MCF 10A (cell line): ENCODE measurements around the gene ADGRL2. TPM values are rescaled to one million over a fixed set of nuclear protein-coding genes. Genes with fewer than 3 reads are reported as not detected.

Experiments used
- BruUV-seq: library from RNA; stranded (reverse); fragments of 400-500 nt; replicated peaks from 2 replicates; lab custom pipeline; 2021; lab: Mats Ljungman, UMichigan
- CTCF ChIA-PET: fragments of 300-600 bp; sonication (Branson Sonifier 250); formaldehyde crosslinking; extraction: SDS; loops from one replicate; lab custom pipeline; 2021; ENCODE audit warnings: antibody characterized with exemption, inconsistent platforms; lab: Yijun Ruan, JAX
- POLR2A ChIA-PET: fragments of 300-600, 350-650 bp; sonication (Branson Sonifier 250); formaldehyde crosslinking; extraction: SDS; loops from one replicate; lab custom pipeline; 2020; ENCODE audit warnings: antibody characterized with exemption, inconsistent platforms; lab: Yijun Ruan, JAX
- DNase-seq: peaks from one replicate; pipeline ENCODE4 v3.0.0-alpha.2; 2018; ENCODE audit not compliant: unreplicated experiment
- H3K27ac Mint-ChIP-seq: one replicate; pipeline ENCODE4 v1.8.0; 2022; ENCODE audit warnings: mild to moderate bottlenecking, low read depth, mixed read lengths; ENCODE audit not compliant: unreplicated experiment
- H3K27me3 Mint-ChIP-seq: one replicate; pipeline ENCODE4 v1.8.0; 2022; ENCODE audit warnings: mixed read lengths; ENCODE audit not compliant: insufficient read depth, unreplicated experiment
- H3K36me3 Mint-ChIP-seq: one replicate; pipeline ENCODE4 v1.8.0; 2022; ENCODE audit warnings: mild to moderate bottlenecking, moderate library complexity, mixed read lengths; ENCODE audit not compliant: insufficient read depth, unreplicated experiment
- H3K4me1 Mint-ChIP-seq: one replicate; pipeline ENCODE4 v1.8.0; 2022; ENCODE audit warnings: mixed read lengths; ENCODE audit not compliant: insufficient read depth, unreplicated experiment
- H3K4me3 Mint-ChIP-seq: one replicate; pipeline ENCODE4 v1.8.0; 2022; ENCODE audit warnings: mild to moderate bottlenecking, moderate library complexity, mixed read lengths; ENCODE audit not compliant: unreplicated experiment
- H3K9me3 Mint-ChIP-seq: one replicate; pipeline ENCODE4 v1.8.0; 2022; ENCODE audit warnings: mixed read lengths; ENCODE audit not compliant: unreplicated experiment
- CTCF ChIP-seq: fragments of 200-600 bp; IDR thresholded peaks from one replicate; pipeline ENCODE4 v1.8.0; 2022; ENCODE audit warnings: antibody characterized with exemption, mild to moderate bottlenecking; ENCODE audit not compliant: unreplicated experiment
- intact Hi-C: fragments of 100-400 bp; cut with micrococcal nuclease; formaldehyde crosslinking; loops from 2 replicates; pipeline ENCODE4 v1.14.1; 2022
- total RNA-seq: library from RNA; stranded (reverse); gene quantifications from 2 replicates; pipeline ENCODE4 v1.2.3, GENCODE V29; 2022

ADGRL2 gene
- total RNA-seq, 1 experiment from 2014 or later, result 3.0 TPM

GRCh38 chr1:81936853-81937252 is 136.1 kb downstream of the ADGRL2 start:
- no peak for TF ChIP-seq CTCF
- ChIA-PET CTCF (no interaction called here), POLR2A (interaction anchor here (1.2 kb wide), 1 partner anchor 136 kb away, joined by 4 read pairs; no protein-coding TSS in a partner anchor)
- no TSS peak for BruUV-seq
- Mint-ChIP-seq H3K4me1 (peaks cover 4% of the 10 kb centered on the region), H3K27me3 (no peaks in the 10 kb centered on the region), H3K4me3 (no peak overlapping the region), H3K36me3 (no peaks in the 10 kb centered on the region), H3K27ac (no peak overlapping the region), H3K9me3 (no peaks in the 10 kb centered on the region)
- intact Hi-C loops, result no loop called here
- DNase-seq, result no peak

GRCh38 chr1:81937791-81938450 is 137.2 kb downstream of the ADGRL2 start:
- Mint-ChIP-seq H3K36me3 (no peaks in the 10 kb centered on the region), H3K4me1 (peaks cover 4% of the 10 kb centered on the region), H3K27me3 (no peaks in the 10 kb centered on the region), H3K27ac (no peak overlapping the region), H3K4me3 (no peak overlapping the region), H3K9me3 (no peaks in the 10 kb centered on the region)
- intact Hi-C loops, result no loop called here
- BruUV-seq, result no TSS peak
- TF ChIP-seq CTCF, result no peak
- DNase-seq, result no peak
- ChIA-PET CTCF (no interaction called here), POLR2A (interaction anchor here (1.2 kb wide), 1 partner anchor 137 kb away, joined by 4 read pairs; no protein-coding TSS in a partner anchor)

- Mint-ChIP-seq H3K4me3 (no peak overlapping the region), H3K36me3 (no peaks in the 10 kb centered on the region), H3K4me1 (no peaks in the 10 kb centered on the region), H3K27me3 (no peaks in the 10 kb centered on the region), H3K9me3 (no peaks in the 10 kb centered on the region), H3K27ac (no peak overlapping the region)
- TF ChIP-seq CTCF, result no peak
- CTCF ChIA-PET, result interaction anchor here (0.6 kb wide), 1 partner anchor 416 kb away, joined by 3 read pairs; no protein-coding TSS in a partner anchor
- intact Hi-C loops, result no loop called here
- DNase-seq, result no peak
- POLR2A ChIA-PET, result interaction anchor here (0.6 to 0.8 kb wide), 2 partner anchors 29 to 611 kb away, joined by 3 to 5 read pairs; no protein-coding TSS in a partner anchor
- no TSS peak for BruUV-seq
Observed at GRCh38 chr1:81948495-81948894, 147.8 kb downstream of the ADGRL2 start.

- no peak for TF ChIP-seq CTCF
- DNase-seq, result no peak
- Mint-ChIP-seq H3K9me3 (no peaks in the 10 kb centered on the region), H3K4me1 (no peaks in the 10 kb centered on the region), H3K36me3 (no peaks in the 10 kb centered on the region), H3K4me3 (no peak overlapping the region), H3K27ac (no peak overlapping the region), H3K27me3 (no peaks in the 10 kb centered on the region)
- POLR2A ChIA-PET, result interaction anchor here (0.7 to 0.9 kb wide), 2 partner anchors 20 to 608 kb away, joined by 3 read pairs; no protein-coding TSS in a partner anchor
- no TSS peak for BruUV-seq
- CTCF ChIA-PET, result no interaction called here
- intact Hi-C loops, result no loop called here
Observed at GRCh38 chr1:81949421-81949820, 148.7 kb downstream of the ADGRL2 start.
